ENCODE measurements around the gene ECT2.

Gene ECT2

GRCh38 chr3:172707030-172707429 lies 43.5 kb upstream of the ECT2 start:
- no peak for ATAC-seq
- no peak for TF ChIP-seq ARNTL (CRISPR knock-in tag; IDR thresholded peaks at IDR 0.05; ENCODE audit: borderline replicate concordance, low read depth)
- TF ChIP-seq ZFP3 (CRISPR knock-in tag; IDR thresholded peaks at IDR 0.05) = no peak
- TF ChIP-seq ZNF565 (CRISPR knock-in tag; conservative IDR thresholded peaks at IDR 0.05; ENCODE audit: low read depth) = no peak
- TF ChIP-seq CREB5 (CRISPR knock-in tag; IDR thresholded peaks at IDR 0.05; ENCODE audit: low read depth) = no peak
- no peak for TF ChIP-seq TOX (CRISPR knock-in tag; IDR thresholded peaks at IDR 0.05; ENCODE audit: borderline replicate concordance)

- ATAC-seq = no peak
- TF ChIP-seq ZFP30 (CRISPR knock-in tag; IDR thresholded peaks at IDR 0.05) = no peak
- no peak for TF ChIP-seq PATZ1 (CRISPR knock-in tag; IDR thresholded peaks at IDR 0.05; ENCODE audit: borderline replicate concordance)
Observed at GRCh38 chr3:172707967-172708366, 42.6 kb upstream of the ECT2 start.

- TF ChIP-seq CSRNP3 (CRISPR knock-in tag; IDR thresholded peaks at IDR 0.05) = no peak
- no peak for TF ChIP-seq ZFP30 (CRISPR knock-in tag; IDR thresholded peaks at IDR 0.05)
- no peak for TF ChIP-seq ZC3H10 (CRISPR knock-in tag; IDR thresholded peaks at IDR 0.05)
- TF ChIP-seq POU6F1 (CRISPR knock-in tag; IDR thresholded peaks at IDR 0.05; ENCODE audit: borderline replicate concordance, low read depth) = no peak
- TF ChIP-seq TSHZ2 (CRISPR knock-in tag; IDR thresholded peaks at IDR 0.05) = no peak
- no peak for TF ChIP-seq ZNF8 (CRISPR knock-in tag; IDR thresholded peaks at IDR 0.05)
- no peak for TF ChIP-seq GLIS3 (CRISPR knock-in tag; IDR thresholded peaks at IDR 0.05)
- TF ChIP-seq CSDC2 (CRISPR knock-in tag; IDR thresholded peaks at IDR 0.05) = no peak
- TF ChIP-seq TCF4 (CRISPR knock-in tag; IDR thresholded peaks at IDR 0.05; ENCODE audit: borderline replicate concordance) = no peak
- TF ChIP-seq OSR1 (CRISPR knock-in tag; IDR thresholded peaks at IDR 0.05) = no peak
- TF ChIP-seq PATZ1 (CRISPR knock-in tag; IDR thresholded peaks at IDR 0.05; ENCODE audit: borderline replicate concordance) = no peak
- no peak for TF ChIP-seq ARNTL (CRISPR knock-in tag; IDR thresholded peaks at IDR 0.05; ENCODE audit: borderline replicate concordance, low read depth)
- no peak for TF ChIP-seq ZFP3 (CRISPR knock-in tag; IDR thresholded peaks at IDR 0.05)
- no peak for TF ChIP-seq RARB (CRISPR knock-in tag; IDR thresholded peaks at IDR 0.05)
- no peak for TF ChIP-seq CREB5 (CRISPR knock-in tag; IDR thresholded peaks at IDR 0.05; ENCODE audit: low read depth)
- no peak for TF ChIP-seq ZNF565 (CRISPR knock-in tag; conservative IDR thresholded peaks at IDR 0.05; ENCODE audit: low read depth)
- TF ChIP-seq PPARA (CRISPR knock-in tag; IDR thresholded peaks at IDR 0.05; ENCODE audit: borderline replicate concordance) = no peak
- TF ChIP-seq ZNF70 (CRISPR knock-in tag; IDR thresholded peaks at IDR 0.05) = no peak
- TF ChIP-seq TOX (CRISPR knock-in tag; IDR thresholded peaks at IDR 0.05; ENCODE audit: borderline replicate concordance) = no peak
- TF ChIP-seq ESRRG (CRISPR knock-in tag; IDR thresholded peaks at IDR 0.05) = no peak
- no peak for ATAC-seq
Observed at GRCh38 chr3:172708921-172709773, 41.4 kb upstream of the ECT2 start.
